ENCODE data around the gene HOXC9. TPM values are rescaled to one million over a fixed set of nuclear protein-coding genes. Genes with fewer than 3 reads are reported as not detected.
A peak's percentile ranks its signal among the peaks of the same experiment; 100 is the strongest.

Gene HOXC9
- total and polyA plus RNA-seq, 2 of the 4 experiments (the other 2 are of a cell fraction) = 0.26 TPM; not detected in 1

DNA sequence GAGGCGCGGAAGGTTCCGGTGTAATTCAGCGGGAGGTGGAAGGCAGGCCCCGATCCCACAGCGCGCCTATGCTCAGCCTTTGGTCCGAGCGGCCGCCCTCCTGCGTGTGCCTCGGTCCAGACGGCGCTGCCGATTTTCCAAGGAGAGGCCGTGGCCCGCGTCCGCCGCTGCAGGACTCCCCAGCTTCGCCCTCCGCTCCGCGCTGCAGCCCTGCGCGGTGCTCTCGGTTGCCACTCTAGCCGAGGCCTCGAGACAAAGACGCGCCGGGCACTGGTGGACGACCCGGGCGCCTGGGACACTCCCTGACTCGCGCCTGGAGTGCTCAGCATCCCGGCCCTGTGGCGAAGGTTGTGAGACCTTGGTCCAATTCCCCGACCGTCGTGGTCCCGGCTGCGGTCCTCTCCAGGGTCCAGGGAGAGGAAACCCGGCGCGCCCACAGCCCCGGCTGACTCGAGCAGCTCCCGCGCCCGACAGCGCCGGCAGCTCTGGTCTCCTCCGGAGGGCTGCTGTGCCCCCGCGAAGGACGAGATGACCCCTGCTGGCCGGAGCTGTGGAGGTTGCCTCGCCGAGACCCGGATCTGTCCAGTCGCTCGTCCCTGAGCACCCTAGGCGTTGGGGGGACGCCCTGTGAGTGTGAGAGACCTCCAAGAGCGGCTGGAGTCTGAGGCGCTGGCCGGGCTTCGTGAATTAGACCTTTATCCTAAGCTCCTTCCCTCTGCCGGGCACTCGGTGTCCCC, 38.8 kb upstream of the HOXC9 start:
- BruUV-seq (replicated peaks) = no TSS peak
- Histone ChIP-seq H3K9ac (ENCODE audit: low read depth, low read length) (no peak overlapping the region), H3K56ac (ENCODE audit: extremely low read depth, insufficient read depth, low read length) (no peak overlapping the region), H4K20me1 (ENCODE audit: insufficient read depth, low read length) (no peaks in the 10 kb centered on the region), H3K18ac (ENCODE audit: low read depth, low read length) (no peak overlapping the region), H2BK15ac (ENCODE audit: low read depth, low read length) (no peak overlapping the region), H2BK120ac (ENCODE audit: low read depth, low read length) (no peak overlapping the region), H3K9me3 (ENCODE audit: control insufficient read depth, insufficient read depth, low read length) (peaks cover 7% of the 10 kb centered on the region), H2AK5ac (ENCODE audit: low read depth, low read length) (no peak overlapping the region), H2AFZ (replicated peaks; ENCODE audit: low read length, poor library complexity) (peak overlapping the region; percentile 1), H3K4me3 (ENCODE audit: insufficient read depth, low read depth, low read length) (no peak overlapping the region), H3K27me3 (ENCODE audit: control insufficient read depth, insufficient read depth, low read length) (peaks cover 93% of the 10 kb centered on the region), H3K79me1 (ENCODE audit: low read depth in 1 of 2, low read length in 2 of 2) (no peaks in the 10 kb centered on the region), H3K4me2 (ENCODE audit: low read depth, low read length) (no peak overlapping the region), H3K4me1 (ENCODE audit: control insufficient read depth, insufficient read depth, low read length) (no peaks in the 10 kb centered on the region), H3K36me3 (ENCODE audit: control insufficient read depth, insufficient read depth, low read length) (no peaks in the 10 kb centered on the region), H3K23ac (ENCODE audit: low read depth, low read length) (no peak overlapping the region), H3K4ac (ENCODE audit: low read depth, low read length) (no peak overlapping the region), H4K91ac (ENCODE audit: insufficient read depth, low read depth, low read length) (no peak overlapping the region), H3K9me1 (ENCODE audit: insufficient read depth, low read length) (no peaks in the 10 kb centered on the region), H4K8ac (ENCODE audit: low read depth in 2 of 2, low read length in 2 of 2) (no peak overlapping the region), H2BK5ac (ENCODE audit: low read depth, low read length, poor library complexity, severe bottlenecking) (no peak overlapping the region), H2BK20ac (ENCODE audit: low read depth, low read length) (no peak overlapping the region), H3K27ac (ENCODE audit: insufficient read depth, low read length) (no peak overlapping the region), H3K14ac (replicated peaks; ENCODE audit: low read depth, low read length) (no peak overlapping the region), H4K5ac (ENCODE audit: low read depth, low read length) (no peak overlapping the region), H2AK9ac (replicated peaks; ENCODE audit: low read depth, low read length, poor library complexity) (no peak overlapping the region)
- WGBS, 2 experiments (ENCODE audit: extremely low coverage in 2 of 2, insufficient read length in 1 of 2) = 2% methylated on average over 44 of the region's 72 CpGs; no CpG with 5 or more reads in 1 of the 2 experiments
- CTCF ChIA-PET = no interaction called here
- in situ Hi-C loops (cut with MboI; ENCODE audit: low sequenced_read_pairs) (no loop called here), dilution Hi-C loops (cut with HindIII; ENCODE audit: low sequenced_read_pairs, unreplicated experiment) (no loop called here), intact Hi-C loops (cut with micrococcal nuclease) (no loop called here)
- no peak for DNase-seq
- POLR2A ChIA-PET (ENCODE audit: unreplicated experiment) = no interaction called here
- ATAC-seq (ENCODE audit: low read depth) = no peak; the same call in 1 of the 2 replicates
- TF ChIP-seq MAFK (IDR thresholded peaks at IDR 0.05; ENCODE audit: low read depth, low read length) (no peak), RCOR1 (IDR thresholded peaks at IDR 0.05; ENCODE audit: insufficient replicate concordance, low read length) (no peak), RAD21 (IDR thresholded peaks at IDR 0.05; ENCODE audit: low read length) (no peak)
